HCT116 (cell line): ENCODE measurements around the gene NOS1. TPM values are rescaled to one million over a fixed set of nuclear protein-coding genes. Genes with fewer than 3 reads are reported as not detected.

Experiments used
- ATAC-seq: fragments of 200-7000 bp; cut with Tn5 transposase; 2 replicates; pipeline ENCODE4 v1.9.1; 2020; ENCODE audit warnings: mild to moderate bottlenecking, moderate library complexity
- BruUV-seq: library from RNA; stranded (reverse); fragments of 400-500 nt; replicated peaks from 2 replicates; lab custom pipeline; 2021; lab: Mats Ljungman, UMichigan
- CTCF ChIA-PET: fragments of 300-600 bp; sonication (Branson Sonifier 250); formaldehyde crosslinking; loops from one replicate; lab custom pipeline; 2021; ENCODE audit warnings: antibody characterized with exemption; lab: Charles Lee
- POLR2A ChIA-PET: fragments of 300-600, 350-600 bp; sonication (Branson Sonifier 250); formaldehyde crosslinking; loops from one replicate; lab custom pipeline; 2021; ENCODE audit warnings: antibody characterized with exemption; lab: Charles Lee
- RAD21 ChIA-PET, 2 experiments: fragments of 300-600 bp; sonication (Branson Sonifier 250); formaldehyde crosslinking; loops; one replicate each; lab custom pipeline; 2023; ENCODE audit warnings: low total read pairs in 2 of 2; ENCODE audit not compliant: uncharacterized antibody in 2 of 2, unreplicated experiment in 2 of 2, low non-redundant PET in 1 of 2; lab: Charles Lee
- DNase-seq: peaks from one replicate; pipeline ENCODE4 v3.0.0-alpha.2; 2010; ENCODE audit warnings: low read depth, low spot score
- H2AFZ ChIP-seq: fragments of 200-600 bp; shearing (Covaris generic), sonication (generic); 2 replicates; pipeline ENCODE4 v1.6.1; 2017; ENCODE audit warnings: low read depth, mixed run types, mixed read lengths, antibody characterized with exemption, low read length; ENCODE audit not compliant: poor library complexity, severe bottlenecking
- H3K27ac ChIP-seq: 2 replicates; pipeline ENCODE4 v1.5.1; 2012; ENCODE audit warnings: low read depth, low read length
- H3K27me3 ChIP-seq: fragments of 200-600 bp; sonication (generic); 2 replicates; pipeline ENCODE4 v1.6.1; 2016; ENCODE audit warnings: mixed run types, low read length, mixed read lengths; ENCODE audit not compliant: insufficient read depth
- H3K36me3 ChIP-seq, 2 experiments: fragments of 200-500 bp in 1 of 2; fragments of 200-600 bp in 1 of 2; sonication (Bioruptor generic) in 1 of 2; sonication (generic) in 1 of 2; 2 replicates each; pipeline versions ENCODE4 v1.5.1 to v1.6.1; 2014 to 2016; ENCODE audit warnings: low read length in 2 of 2, inconsistent platforms in 1 of 2, mixed read lengths in 1 of 2, mixed run types in 1 of 2; ENCODE audit not compliant: insufficient read depth in 2 of 2, control insufficient read depth in 1 of 2
- H3K4me1 ChIP-seq, 2 experiments: fragments of 200-600 bp in 1 of 2; sonication (generic) in 1 of 2; 2 replicates each; pipeline versions ENCODE4 v1.5.1 to v1.6.1; 2012 to 2017; ENCODE audit warnings: low read length in 2 of 2, inconsistent platforms in 1 of 2, mild to moderate bottlenecking in 1 of 2, mixed read lengths in 1 of 2, mixed run types in 1 of 2, moderate library complexity in 1 of 2; ENCODE audit not compliant: insufficient read depth in 2 of 2, control insufficient read depth in 1 of 2
- H3K4me2 ChIP-seq: fragments of 200-600 bp; sonication (generic); 2 replicates; pipeline ENCODE4 v1.6.1; 2017; ENCODE audit warnings: mixed run types, low read length, mixed read lengths
- H3K4me3 ChIP-seq, 2 experiments: fragments of 200-600 bp in 1 of 2; sonication (generic) in 1 of 2; replicated peaks in 1 of 2; 2 replicates each; pipeline ENCODE4 v1.5.1; 2011 to 2016; ENCODE audit warnings: low read length in 2 of 2, control low read depth in 1 of 2, low read depth in 1 of 2, mild to moderate bottlenecking in 1 of 2, mixed read lengths in 1 of 2, mixed run types in 1 of 2
- H3K79me2 ChIP-seq: fragments of 200-600 bp; sonication (generic); 2 replicates; pipeline ENCODE4 v1.6.1; 2017; ENCODE audit warnings: mild to moderate bottlenecking, mixed run types, low read length, moderate library complexity, mixed read lengths; ENCODE audit not compliant: insufficient read depth
- H3K9ac ChIP-seq: fragments of 200-600 bp; sonication (generic); 2 replicates; pipeline ENCODE4 v1.6.1; 2016; ENCODE audit warnings: low read length, mixed read lengths
- H3K9me2 ChIP-seq: fragments of 200-600 bp; sonication (generic), shearing (Covaris generic); 2 replicates; pipeline ENCODE4 v1.6.1; 2017; ENCODE audit warnings: mixed run types, mild to moderate bottlenecking, moderate library complexity; ENCODE audit not compliant: insufficient read depth
- H3K9me3 ChIP-seq, 2 experiments: fragments of 200-500 bp in 1 of 2; fragments of 200-600 bp in 1 of 2; sonication (Bioruptor generic) in 1 of 2; sonication (generic) in 1 of 2; 2 replicates each; pipeline ENCODE4 v1.6.1; 2014 to 2017; ENCODE audit warnings: low read length in 2 of 2, mixed read lengths in 2 of 2, inconsistent platforms in 1 of 2, low read depth in 1 of 2, mild to moderate bottlenecking in 1 of 2, mixed run types in 1 of 2, moderate library complexity in 1 of 2; ENCODE audit not compliant: control insufficient read depth in 1 of 2, insufficient read depth in 1 of 2
- H4K20me1 ChIP-seq: fragments of 200-600 bp; sonication (generic), shearing (Covaris generic); 2 replicates; pipeline ENCODE4 v1.6.1; 2017; ENCODE audit warnings: mixed run types, mild to moderate bottlenecking, moderate library complexity; ENCODE audit not compliant: insufficient read depth
- ATF3 ChIP-seq: IDR thresholded peaks from 2 replicates; pipeline ENCODE4 v1.6.1; 2012
- CBX3 ChIP-seq: IDR thresholded peaks from 2 replicates; pipeline ENCODE4 v1.6.1; 2012; ENCODE audit warnings: low read depth
- CEBPB ChIP-seq: IDR thresholded peaks from 2 replicates; pipeline ENCODE4 v1.6.1; 2012; ENCODE audit warnings: low read depth
- CTCF ChIP-seq, 3 experiments: fragments of 200-600 bp in 1 of 3; sonication (generic) in 1 of 3; IDR thresholded peaks in 2 of 3; conservative IDR thresholded peaks in 1 of 3; 2 replicates each; pipeline ENCODE4 v1.5.1; 2012 to 2017; ENCODE audit warnings: low read depth in 2 of 3, low read length in 2 of 3, antibody characterized with exemption in 1 of 3, borderline replicate concordance in 1 of 3, control low read depth in 1 of 3, mild to moderate bottlenecking in 1 of 3, mixed read lengths in 1 of 3, mixed run types in 1 of 3, moderate library complexity in 1 of 3; ENCODE audit not compliant: insufficient read depth in 1 of 3
- EGR1 ChIP-seq: IDR thresholded peaks from 2 replicates; pipeline ENCODE4 v1.6.1; 2012; ENCODE audit warnings: low read depth
- ELF1 ChIP-seq: IDR thresholded peaks from 2 replicates; pipeline ENCODE4 v1.6.1; 2012; ENCODE audit warnings: low read depth, borderline replicate concordance
- EZH2 ChIP-seq: fragments of 200-600 bp; sonication (generic); IDR thresholded peaks from 2 replicates; pipeline ENCODE4 v1.6.1; 2017; ENCODE audit warnings: antibody characterized with exemption, mixed run types
- EZH2phosphoT487 ChIP-seq: fragments of 200-600 bp; IDR thresholded peaks from 2 replicates; pipeline ENCODE4 v1.6.1; 2018; ENCODE audit warnings: antibody characterized with exemption, borderline replicate concordance
- FOSL1 ChIP-seq: IDR thresholded peaks from 2 replicates; pipeline ENCODE4 v1.6.1; 2012; ENCODE audit warnings: low read depth
- MAX ChIP-seq: IDR thresholded peaks from 2 replicates; pipeline ENCODE4 v1.6.1; 2012
- POLR2A ChIP-seq: IDR thresholded peaks from 2 replicates; pipeline ENCODE4 v1.7.0; 2011; ENCODE audit warnings: borderline replicate concordance; ENCODE audit not compliant: insufficient read depth, insufficient read length; ENCODE audit errors: extremely low read depth
- RAD21 ChIP-seq: IDR thresholded peaks from 2 replicates; pipeline ENCODE4 v1.6.1; 2012; ENCODE audit warnings: low read depth, mild to moderate bottlenecking
- REST ChIP-seq: IDR thresholded peaks from 2 replicates; pipeline ENCODE4 v1.6.1; 2012; ENCODE audit warnings: low read depth
- SIN3A ChIP-seq: IDR thresholded peaks from 2 replicates; pipeline ENCODE4 v1.6.1; 2012; ENCODE audit warnings: low read depth
- SP1 ChIP-seq: IDR thresholded peaks from 2 replicates; pipeline ENCODE4 v1.6.1; 2012; ENCODE audit warnings: low read depth
- SRF ChIP-seq: IDR thresholded peaks from 2 replicates; pipeline ENCODE4 v1.6.1; 2012; ENCODE audit warnings: low read depth
- YY1 ChIP-seq: IDR thresholded peaks from 2 replicates; pipeline ENCODE4 v1.6.1; 2011; ENCODE audit warnings: low read length, low read depth, moderate library complexity, mild to moderate bottlenecking; ENCODE audit not compliant: insufficient replicate concordance; ENCODE audit errors: extremely low read depth
- ZBTB33 ChIP-seq: IDR thresholded peaks from 2 replicates; pipeline ENCODE4 v1.6.1; 2011; ENCODE audit warnings: mild to moderate bottlenecking, low read length, moderate library complexity; ENCODE audit not compliant: insufficient replicate concordance; ENCODE audit errors: extremely low read depth
- ZFX ChIP-seq: fragments of 450-650 bp; IDR thresholded peaks from 2 replicates; pipeline ENCODE4 v1.6.1; 2017
- ZNF274 ChIP-seq: fragments of 200-500 bp; sonication (Bioruptor generic); IDR thresholded peaks from 2 replicates; pipeline ENCODE4 v1.6.1; 2014; ENCODE audit warnings: mild to moderate bottlenecking, low read depth, low read length, inconsistent platforms
- intact Hi-C: fragments of 100-400 bp; cut with micrococcal nuclease; formaldehyde crosslinking; loops from 2 replicates; pipeline ENCODE4 v1.10.0; 2022
- total RNA-seq: library from RNA; stranded (reverse); gene quantifications from one replicate; pipeline ENCODE4 v1.2.1, GENCODE V29; 2021; ENCODE audit not compliant: unreplicated experiment

The NOS1 gene
- total RNA-seq, 1 experiment from 2014 or later = 0.22 TPM

- CTCF ChIA-PET = no interaction called here
- no peak overlapping the region for H3K9ac ChIP-seq
- BruUV-seq = no TSS peak
- intact Hi-C loops = no loop called here
- H3K27me3 ChIP-seq = 0 out of 2 replicates have a peak, but pooled peaks cover 3% of the 10 kb centered on the region
- no peaks in the 10 kb centered on the region for H3K79me2 ChIP-seq
- H3K4me3 ChIP-seq = no peak overlapping the region
- TF ChIP-seq CBX3 (no peak), ATF3 (no peak), CTCF (IDR thresholded peaks at IDR 0.05 in 2 of 3, conservative IDR thresholded peaks at IDR 0.05 in 1 of 3; ENCODE audit: borderline replicate concordance in 1 of 3, insufficient read depth in 1 of 3, low read depth in 2 of 3, low read length in 2 of 3) (no peak), ZFX (no peak), SP1 (no peak), MAX (no peak), ZBTB33 (no peak), REST (no peak), RAD21 (no peak), SRF (no peak), EZH2 (no peak), POLR2A (no peak), EZH2phosphoT487 (no peak), ELF1 (no peak), CEBPB (no peak), YY1 (no peak), FOSL1 (no peak), EGR1 (no peak), SIN3A (no peak), ZNF274 (no peak)
- RAD21 ChIA-PET = no interaction called here
- H3K27ac ChIP-seq = no peak overlapping the region
- POLR2A ChIA-PET = no interaction called here
- DNase-seq = no peak
- H3K4me1 ChIP-seq = peaks cover 2 to 8% of the 10 kb centered on the region in 2 experiments; a peak in 2 of 4 replicates
- no peaks in the 10 kb centered on the region for H3K36me3 ChIP-seq
- no peak overlapping the region for H2AFZ ChIP-seq
- H3K4me2 ChIP-seq = no peak overlapping the region
- no peaks in the 10 kb centered on the region for H3K9me2 ChIP-seq
- no peaks in the 10 kb centered on the region for H3K9me3 ChIP-seq
- ATAC-seq = no peak
- no peaks in the 10 kb centered on the region for H4K20me1 ChIP-seq
Measured at GRCh38 chr12:117225179-117225578, 136.2 kb downstream of the NOS1 start.
